CD4-positive, alpha-beta T cell treated with Interleukin-1 beta for 1 hour (primary cell): ENCODE results near the gene OSBPL3.

ENCODE experiments used
- DNase-seq, 2 donors: peaks; one replicate each; pipeline ENCODE4 v3.0.0-alpha.2; 2020 to 2022

OSBPL3 gene

DNA sequence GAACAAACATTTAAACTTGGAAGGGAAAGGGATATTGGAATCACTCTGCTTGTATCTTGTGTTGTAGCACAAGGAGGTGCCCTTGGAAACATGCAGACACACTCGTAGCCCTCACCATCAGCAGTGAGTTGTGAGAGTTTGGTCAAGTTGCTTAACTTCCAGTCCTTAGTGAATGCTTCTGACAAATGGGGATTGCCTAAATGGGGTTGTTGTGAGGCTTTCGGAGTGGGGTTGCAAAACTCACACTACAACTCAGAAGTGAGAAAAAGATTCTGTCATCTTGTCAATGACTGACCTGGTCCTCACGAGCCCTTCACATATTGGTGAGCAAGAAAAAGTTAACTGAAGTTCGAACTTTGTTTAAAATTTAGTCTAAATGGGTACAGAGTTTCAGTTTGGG lies 193.7 kb downstream of the OSBPL3 start:
- DNase-seq, result peak in 1 of 2 donors; percentile 40

DNA sequence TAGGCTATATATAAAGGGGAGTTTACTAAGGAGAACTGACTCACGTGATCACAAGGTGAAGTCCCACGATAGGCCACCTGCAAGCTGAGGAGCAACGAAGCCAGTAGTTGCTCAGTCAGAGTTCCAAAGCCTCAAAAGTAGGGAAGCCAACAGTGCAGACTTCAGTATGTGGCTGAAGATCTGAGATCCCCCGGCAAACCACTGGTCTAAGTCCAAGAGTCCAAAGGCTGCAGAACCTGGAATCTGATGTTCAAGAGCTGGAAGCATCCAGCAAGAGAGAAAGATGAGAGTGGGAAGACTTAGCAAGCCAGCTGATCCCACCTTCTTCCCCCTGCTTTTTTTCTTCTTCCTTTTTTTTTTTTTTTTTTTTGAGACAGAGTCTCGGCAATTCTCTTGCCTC lies 195.7 kb downstream of the OSBPL3 start:
- no peak for DNase-seq

DNA sequence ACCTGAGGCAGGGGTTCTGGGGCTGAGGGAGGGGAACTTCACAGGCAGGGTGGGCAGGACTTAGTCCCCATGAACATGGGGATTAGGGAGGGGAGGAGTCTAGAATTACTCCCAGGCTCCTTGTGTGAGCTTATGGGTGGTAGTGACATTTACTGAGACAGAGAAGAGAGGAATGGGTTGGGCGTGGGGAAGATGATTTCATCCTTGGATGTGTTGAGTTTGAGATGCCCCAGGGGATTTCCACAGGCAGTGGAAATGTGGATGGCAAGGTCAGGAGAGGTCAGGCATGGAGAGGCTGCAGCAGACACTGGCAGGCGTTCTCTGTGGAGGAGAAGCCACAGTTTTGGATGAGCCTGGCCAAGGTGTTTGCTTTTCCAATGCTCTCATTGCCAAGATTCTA lies 196.3 kb downstream of the OSBPL3 start:
- no peak for DNase-seq

DNA sequence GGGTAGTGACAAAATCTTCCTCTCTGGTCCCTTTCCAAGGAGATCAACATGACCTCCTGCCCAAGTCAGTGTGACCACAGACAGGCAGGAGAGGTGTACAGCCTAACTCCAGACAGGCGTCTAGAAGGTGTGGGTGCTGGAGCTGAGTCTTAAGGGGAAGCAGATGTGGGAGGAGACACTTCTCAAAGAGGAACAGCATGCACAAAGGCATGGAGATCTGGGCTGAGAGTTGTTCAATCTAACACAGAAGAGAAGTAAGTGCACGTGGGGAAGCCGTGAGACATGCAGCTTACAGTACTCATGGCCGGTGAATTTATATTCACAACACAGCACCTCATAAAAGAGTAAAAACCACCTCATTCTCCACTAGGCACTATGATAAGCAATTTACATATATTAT lies 198.9 kb downstream of the OSBPL3 start:
- DNase-seq, result peak in 1 of 2 donors; percentile 42

DNA sequence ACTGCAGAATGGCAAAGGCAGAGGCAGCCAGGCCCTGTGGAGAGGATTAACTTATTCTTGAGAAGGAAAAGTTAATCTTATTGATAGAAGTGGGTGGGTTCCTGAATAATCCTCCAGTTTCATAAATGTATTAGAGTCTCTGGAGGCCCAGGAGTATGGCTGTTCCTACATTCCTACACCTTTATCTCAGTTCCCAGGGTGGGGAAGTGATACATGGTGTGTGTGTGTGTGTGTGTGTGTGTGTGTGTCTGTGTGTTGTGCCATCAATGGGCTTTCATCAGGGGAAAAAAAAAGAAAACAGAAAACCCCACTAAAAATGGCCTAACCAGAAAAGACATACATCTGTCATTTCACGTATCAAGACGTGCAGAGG lies 200.7 kb downstream of the OSBPL3 start:
- no peak for DNase-seq

DNA sequence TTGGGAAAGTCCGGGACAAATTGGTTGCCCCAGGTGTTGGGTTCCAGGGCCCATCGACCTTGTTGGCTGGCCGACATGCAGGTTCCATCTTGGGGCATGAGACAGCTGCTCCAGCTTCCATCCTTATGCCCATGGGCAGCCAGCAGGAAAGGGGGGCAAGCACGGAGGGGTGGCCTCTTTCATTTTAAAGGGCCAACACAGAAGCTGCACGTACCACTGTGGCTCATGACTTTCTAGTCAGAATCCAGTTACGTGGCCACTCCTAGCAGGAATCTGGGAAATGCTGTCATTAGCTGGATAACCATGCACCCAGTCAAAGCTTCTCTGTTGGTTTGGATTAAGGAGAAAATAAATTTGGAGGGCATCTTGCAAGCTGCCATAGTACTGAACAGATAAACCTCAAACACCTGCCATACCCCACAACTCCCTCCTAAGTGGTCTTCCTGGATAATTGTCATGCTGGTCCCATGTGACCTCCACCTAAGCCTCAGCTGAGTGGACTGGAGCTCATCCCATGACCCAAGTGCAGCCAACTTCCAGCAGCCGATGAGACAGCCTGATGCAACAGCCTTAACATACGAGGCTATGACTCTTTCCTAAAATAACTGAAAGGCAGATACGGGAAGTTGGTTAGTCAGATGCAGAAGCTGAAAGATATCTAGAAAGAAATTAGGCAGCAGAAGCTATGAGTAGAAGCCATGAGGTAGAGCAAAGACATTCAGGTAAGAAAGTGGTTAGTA lies 201.3 kb downstream of the OSBPL3 start:
- peak in 1 of 2 donors; percentile 53 for DNase-seq

DNA sequence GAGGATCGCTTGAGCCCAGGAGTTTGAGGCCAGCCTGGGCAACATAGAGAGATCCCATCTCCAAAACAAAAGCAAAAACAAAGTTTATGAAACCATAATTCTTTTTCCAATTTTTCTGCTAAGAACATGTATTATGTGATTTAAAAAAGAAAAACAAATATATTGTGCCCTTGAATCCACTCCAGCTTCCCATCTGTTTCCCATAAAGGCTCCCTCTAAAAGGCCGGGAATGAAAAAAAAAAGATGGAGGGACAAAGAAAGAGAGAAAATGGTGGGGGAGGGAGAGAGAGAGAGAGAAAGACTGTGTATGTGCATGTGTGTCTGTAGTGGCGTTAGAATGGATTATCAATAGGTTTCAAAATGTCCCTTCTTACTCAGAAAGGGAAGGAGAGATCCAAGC lies 202.2 kb downstream of the OSBPL3 start:
- no peak for DNase-seq

DNA sequence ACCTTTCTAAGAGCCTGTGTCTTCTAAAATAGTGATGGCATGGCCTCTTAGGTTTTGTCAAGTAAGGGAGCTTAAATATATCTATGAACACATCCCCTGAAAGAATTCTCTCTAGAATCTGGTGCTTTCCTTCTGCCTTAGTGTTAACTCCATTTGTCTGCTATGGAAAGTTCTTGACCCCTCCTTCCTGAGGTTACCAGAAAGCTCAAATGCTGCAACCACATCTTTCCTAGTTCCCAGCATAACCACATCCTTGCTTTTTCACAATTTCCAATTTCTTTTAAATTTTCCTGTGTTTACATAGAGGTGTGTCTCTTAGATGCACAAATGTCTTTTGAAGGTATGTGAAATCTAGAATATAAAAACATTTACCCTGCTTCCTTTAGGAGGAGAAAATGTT lies 206.3 kb downstream of the OSBPL3 start:
- DNase-seq, result no peak

DNA sequence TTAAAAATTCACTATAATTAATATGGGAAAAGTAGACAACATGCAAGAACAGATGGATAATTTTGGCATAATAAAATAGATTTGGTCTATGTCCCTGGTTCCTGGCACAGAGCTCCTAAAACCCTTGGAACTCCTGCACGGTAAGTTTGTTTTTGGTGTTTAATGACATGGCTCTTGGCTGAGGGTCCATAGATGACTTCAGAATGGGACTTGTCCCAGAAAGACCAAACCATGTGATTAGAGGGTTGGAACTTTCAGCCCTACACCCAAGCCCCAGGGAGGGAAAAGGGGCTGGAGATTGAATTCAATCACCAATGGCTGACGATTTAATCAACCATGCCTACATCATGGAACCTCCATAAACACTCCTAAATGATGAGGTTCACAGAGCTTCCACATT lies 210.1 kb downstream of the OSBPL3 start:
- DNase-seq, result no peak

DNA sequence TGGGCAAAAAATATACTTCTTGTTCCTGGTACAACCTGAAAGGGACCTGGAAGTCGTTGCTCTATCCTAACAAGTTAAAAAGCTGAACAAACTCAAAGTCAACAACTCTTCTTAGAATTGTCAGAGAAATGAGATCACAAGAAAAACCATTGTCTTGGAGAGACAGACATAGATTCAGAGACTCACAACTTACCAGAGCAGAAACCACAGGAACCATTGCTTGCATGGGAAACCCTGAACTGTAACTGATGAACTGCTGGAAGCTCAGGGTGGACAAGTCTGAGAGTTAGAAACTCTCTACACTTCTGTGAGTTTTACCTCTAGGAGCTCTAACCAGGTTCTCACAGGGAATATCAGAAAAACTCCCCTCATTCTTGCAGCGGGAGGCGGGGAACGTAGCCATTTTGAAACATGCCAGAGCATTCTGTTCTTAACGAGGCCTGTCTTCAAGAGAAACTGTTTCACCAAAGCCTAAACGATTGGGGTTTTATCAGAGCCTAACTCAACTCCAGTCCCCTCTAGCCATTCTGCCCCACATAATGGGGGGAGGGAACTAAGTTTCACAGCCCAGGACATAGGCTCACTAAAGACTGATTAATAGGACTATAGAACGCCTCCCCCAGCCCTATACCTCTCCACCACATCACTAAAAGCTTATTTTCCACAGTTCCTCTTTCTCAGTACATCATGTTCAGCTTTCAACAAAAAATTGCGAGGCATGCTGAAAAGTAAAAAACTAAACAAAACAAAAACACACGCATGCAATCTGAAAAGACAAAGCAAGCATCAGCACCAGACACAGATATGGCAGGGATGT lies 210.8 kb downstream of the OSBPL3 start:
- no peak for DNase-seq

DNA sequence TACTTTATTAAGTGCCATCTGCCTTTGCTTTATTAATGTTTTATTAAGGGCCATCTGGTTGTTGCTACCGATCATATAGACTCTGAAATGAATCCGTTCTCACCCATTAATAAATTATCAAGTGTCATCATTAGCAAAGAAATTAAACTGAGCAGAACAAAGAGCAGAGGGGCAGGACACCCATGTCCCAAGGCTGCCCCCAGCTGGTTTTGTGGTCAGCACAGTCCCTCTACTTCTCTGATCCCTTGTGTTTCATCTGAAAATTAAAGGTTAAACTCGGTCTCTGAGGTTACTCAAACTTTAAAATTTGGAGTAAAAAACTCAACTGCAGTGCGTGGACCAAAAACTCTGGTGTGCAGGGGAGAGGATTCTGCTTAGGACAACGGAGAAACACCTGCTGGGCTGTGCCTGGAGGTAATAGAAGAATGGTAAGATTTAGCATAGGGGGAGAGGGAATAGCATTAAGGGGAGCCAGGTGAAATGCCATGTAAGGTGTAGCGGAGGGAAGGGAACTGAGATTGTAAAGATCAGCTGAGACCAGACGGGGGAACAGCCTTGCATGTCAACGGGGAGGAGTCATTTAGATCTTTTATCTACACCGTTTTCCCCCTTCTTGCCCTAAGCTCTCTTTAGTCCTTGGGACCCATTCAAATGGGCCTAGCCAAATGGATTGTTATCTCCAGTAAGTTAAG lies 212.0 kb downstream of the OSBPL3 start:
- DNase-seq, result no peak

DNA sequence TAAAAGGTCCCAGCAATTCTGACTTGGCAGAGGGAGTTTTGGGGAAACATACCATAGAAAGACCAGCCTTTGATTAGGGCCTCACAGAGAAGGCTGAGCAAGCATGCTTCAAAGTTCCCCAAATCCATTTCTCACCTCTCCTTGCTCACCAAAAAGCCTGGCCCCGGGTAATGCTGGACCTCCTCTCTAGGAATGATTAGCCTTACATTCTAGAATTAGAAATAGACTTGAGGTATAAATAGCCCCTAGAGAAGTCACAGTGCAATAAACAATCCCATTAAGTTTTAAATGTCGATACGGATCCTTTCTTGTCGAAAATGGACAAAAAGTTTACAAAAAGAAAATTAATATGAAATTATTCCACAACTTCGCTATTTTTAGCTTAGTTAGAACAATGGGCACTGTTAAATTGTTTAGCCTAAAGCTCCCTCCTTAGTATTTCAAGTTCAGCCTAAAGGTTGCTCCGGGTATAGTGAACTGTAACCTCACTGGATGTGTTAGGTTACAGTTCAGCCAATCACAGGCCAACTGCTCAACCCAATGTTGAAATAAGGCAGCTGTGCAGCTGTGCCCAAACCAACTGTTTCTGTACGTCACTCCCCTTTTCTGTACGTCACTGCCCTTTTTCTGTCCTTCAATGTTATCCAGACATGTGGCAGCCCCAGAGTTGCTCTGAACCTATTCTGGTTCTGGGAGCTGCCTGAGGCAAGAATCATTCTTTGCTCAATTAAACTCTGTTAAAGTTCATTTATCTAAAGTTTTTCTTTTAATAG lies 214.8 kb downstream of the OSBPL3 start:
- no peak for DNase-seq

DNA sequence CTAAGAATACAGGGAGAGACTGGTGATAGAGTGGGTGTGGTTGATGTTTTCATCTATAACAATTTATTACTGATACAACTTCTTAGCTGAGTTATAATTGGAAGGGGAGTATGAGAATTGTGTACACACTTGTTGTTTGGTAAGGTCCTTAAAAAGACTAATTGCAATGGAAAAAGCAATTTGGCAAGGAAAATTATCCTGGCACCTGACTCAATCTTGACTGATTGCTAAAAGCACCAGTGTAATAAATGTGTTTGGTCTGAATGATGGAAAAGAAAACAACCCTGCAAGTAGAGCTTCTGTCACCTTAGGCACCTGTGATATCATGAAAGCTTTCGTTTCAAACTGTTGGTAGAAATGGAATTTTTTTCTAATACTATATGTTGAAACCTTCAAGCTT lies 216.0 kb downstream of the OSBPL3 start:
- no peak for DNase-seq

DNA sequence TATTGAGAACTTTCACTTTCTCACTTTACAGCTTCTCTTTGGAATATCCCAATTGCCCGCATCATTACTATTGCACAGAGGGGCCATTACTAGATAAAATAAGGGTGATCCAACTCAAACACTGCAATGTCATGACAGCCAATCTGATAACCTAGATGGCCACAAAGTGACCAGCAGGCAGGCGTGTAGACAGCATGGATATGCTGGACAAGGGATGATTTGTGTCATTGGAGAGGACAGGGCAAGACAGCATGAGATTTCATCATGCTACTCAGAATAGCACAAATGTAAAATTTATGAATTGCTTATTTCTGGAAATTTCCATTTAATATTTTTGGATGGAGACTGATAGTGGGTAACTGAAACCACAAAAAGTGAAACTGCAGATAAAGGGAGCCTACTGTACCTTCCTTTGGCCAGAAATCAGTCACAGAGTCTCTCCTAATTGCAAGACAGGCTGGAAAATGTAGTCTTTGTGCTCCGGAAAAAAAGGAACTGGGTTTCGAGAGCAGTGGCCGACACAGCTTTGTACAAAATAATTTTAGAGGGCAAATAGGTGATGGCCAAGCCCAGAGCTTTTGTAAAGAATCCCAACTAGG lies 216.6 kb downstream of the OSBPL3 start:
- no peak for DNase-seq

DNA sequence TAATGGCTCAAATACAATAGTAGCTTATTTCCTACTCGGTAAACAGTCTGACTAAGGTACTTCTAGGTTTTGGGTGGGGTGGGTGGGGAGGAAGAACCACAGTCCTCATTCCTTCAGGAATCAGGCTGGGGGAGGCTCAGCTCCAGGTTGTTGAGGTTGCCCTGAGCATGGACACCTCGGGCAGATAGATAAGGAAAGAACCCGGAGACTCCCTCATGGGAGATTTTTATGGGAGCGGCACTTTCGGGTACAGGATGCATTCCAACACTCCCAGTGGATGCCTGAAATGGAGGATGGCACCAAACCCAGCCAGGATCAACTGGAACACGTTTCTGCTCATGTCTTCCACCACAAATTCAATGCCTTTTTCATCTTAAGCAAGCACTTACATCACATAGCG lies 217.2 kb downstream of the OSBPL3 start:
- no peak for DNase-seq

DNA sequence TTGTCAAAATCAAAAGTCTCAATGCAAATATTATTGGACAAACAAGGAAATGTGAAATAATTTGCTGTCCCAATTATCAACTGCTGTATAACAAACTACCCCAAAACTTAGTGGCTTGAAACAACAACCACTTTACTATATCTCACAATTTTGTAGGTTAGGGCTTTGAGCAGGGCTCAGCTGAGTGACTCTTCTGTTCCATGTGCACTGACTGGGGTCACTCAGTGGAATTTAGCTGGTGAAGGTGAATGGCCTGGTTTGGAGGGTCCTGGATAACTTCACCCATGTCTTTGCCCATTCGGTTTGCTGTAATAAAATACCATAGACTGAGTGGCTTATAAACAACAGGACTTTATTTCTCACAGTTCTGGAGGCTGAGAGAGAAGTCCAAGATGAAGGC lies 219.0 kb downstream of the OSBPL3 start:
- no peak for DNase-seq

DNA sequence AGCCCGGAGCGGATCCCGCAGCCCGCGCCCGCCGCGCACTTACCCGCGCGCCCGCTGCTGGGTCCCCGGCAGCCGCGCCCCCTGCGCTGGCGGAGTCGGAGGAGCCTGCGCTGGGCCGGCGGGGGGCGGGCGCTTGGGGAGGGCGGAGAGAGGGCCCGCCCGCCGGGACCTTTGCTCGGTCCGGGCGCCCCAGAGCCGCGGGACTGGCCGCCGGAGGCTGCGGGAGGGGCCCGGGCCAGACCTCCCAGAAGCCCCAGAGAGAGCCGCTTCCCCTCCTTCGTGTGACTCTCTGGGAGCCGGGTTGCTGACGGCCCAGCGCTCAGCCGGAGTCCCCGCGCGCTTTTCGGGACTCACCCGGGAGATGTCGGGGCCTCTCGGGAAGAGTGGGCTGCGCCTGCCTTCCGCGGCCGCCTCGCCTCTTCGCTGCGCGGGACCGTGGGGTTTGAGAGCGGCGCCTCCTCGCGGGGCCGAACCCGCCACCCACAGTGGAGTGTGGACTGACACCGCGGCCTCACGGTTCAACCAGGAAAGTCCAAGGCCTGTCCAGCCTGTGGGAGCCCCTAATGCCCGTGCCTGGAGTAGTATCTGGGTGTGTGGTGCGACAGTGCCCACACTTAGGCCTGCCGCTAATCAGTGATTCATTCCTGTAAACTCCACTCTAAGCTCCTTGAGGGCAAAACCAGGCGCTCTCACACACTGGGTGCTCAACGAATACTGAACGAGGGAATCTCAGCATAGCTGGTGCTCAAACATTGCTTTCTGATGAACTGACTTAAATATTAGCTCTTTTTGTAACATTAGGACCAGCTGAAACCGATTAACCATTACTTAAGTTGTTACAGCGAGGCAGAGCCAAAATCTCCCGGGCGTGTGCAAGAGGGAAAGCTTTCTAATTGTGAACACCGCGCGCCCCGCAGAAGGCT lies 222.4 kb downstream of the OSBPL3 start, which contains the start of gene GSDME:
GSDME (minus strand) TSS at position 112 of the 923 bp plus-strand sequence. CDS start 7,690 bp downstream, outside the sequence.
- peak; percentile 10 to 13 for DNase-seq

DNA sequence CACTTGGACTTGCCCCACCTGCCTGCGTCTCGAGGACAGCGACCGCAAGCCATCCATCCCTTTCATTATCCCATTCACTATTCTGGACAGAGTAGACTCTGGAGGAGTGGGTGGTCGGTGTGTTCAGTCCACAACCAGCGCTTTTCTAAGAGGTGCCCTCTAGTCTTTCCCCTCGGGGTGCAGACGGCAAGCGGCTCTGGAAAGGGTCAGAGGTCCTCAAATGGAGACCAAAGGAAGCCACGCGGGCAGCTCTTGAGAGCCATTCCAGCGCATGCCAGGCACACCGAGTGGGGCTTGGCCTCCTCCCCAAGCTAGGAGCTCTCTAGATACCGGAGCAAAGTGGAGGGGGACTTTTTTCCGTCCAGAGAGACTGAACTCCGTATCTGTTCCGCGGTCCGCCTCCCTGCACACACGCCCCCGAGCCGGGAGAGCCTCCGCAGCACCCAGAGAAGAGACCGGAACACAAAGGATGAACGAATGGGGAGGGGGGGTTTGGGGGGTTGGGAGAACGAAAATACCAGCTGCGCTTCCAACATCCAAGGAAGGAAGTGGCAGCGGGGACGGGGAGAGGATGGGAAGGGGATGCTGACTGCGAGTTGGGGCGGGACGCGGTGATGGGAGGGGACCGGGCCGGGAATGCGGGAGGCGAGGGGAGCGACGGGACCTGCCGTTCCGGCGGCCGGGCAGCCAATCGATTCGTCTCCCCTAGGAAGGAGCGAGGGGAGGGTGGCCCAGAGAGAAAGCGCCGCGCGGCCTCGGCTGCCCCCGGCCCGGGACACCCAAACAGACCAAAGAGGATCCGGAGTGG lies 223.2 kb downstream of the OSBPL3 start:
- DNase-seq, result peak in 1 of 2 donors; percentile 1

DNA sequence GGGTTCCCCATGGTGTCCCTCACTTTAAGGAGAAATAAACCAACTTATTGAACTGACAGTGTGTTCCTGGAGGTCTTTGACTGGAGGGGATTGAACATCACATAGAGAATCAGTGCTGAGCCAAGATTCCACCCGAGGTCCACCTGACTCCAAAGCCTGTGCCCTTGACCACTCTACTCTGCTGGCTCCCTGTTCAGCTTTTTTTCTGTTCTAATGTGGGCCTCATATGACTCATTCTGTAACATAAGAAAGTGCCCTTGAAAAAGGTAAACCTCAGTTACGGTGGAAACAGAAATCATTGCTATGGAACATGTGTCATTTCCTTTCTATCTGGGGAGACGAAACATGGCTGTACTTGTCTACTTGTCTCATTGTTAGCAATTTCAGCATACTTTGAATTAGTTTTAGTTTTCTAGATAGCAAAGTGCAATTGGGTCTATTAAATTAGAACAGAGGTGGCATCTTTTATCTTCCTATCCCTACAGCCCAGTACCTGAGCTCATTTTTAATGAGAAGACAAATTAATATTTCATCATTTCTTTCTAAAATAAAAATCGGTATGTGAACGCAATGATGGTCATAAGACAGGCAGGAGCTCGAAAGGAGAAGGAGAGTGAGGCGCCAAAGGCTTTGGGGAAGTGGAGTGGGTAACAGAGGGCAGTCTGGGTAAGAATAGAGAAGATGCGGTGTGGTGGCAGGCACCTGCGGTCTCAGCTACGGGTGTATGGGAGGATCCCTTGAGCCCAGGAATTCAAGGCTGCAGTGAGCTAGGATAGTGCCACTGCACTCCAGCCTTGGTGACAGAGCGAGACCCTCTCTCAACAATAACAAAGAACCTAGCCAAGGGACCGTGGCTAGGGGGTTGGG lies 224.2 kb downstream of the OSBPL3 start:
- peak; percentile 5 to 21 for DNase-seq
